ENCODE data around the gene PIAS4.

The PIAS4 gene

GRCh38 chr19:3968556-3969434, 38.7 kb upstream of the PIAS4 start (continued):
- TF ChIP-seq ZBTB21 (tag by site-specific recombination; IDR thresholded peaks at IDR 0.05): peak; percentile 72
- TF ChIP-seq ZNF555 (tag by site-specific recombination; conservative IDR thresholded peaks at IDR 0.05): no peak
- TF ChIP-seq ZBTB49 (tag by site-specific recombination; IDR thresholded peaks at IDR 0.05; ENCODE audit: low read depth): no peak
- no peak for TF ChIP-seq ZNF785 (tag by site-specific recombination; IDR thresholded peaks at IDR 0.05)
- no peak for TF ChIP-seq ZNF221 (tag by site-specific recombination; IDR thresholded peaks at IDR 0.05; ENCODE audit: borderline replicate concordance)
- TF ChIP-seq ZSCAN18 (tag by site-specific recombination; IDR thresholded peaks at IDR 0.05): no peak
- TF ChIP-seq ATF2 (tag by site-specific recombination; IDR thresholded peaks at IDR 0.05; ENCODE audit: low read depth): peak; percentile 94
- TF ChIP-seq ZFP37 (tag by site-specific recombination; IDR thresholded peaks at IDR 0.05): peak; percentile 39; the same call in 1 of the 2 replicates
- TF ChIP-seq KLF8 (tag by site-specific recombination; IDR thresholded peaks at IDR 0.05): peak; percentile 79
- peak; percentile 61; the same call in 1 of the 2 replicates for TF ChIP-seq ZNF394 (tag by site-specific recombination; IDR thresholded peaks at IDR 0.05; ENCODE audit: borderline replicate concordance)
- peak; percentile 88 for TF ChIP-seq SP2 (tag by site-specific recombination; IDR thresholded peaks at IDR 0.05)
- TF ChIP-seq SALL2 (tag by site-specific recombination; IDR thresholded peaks at IDR 0.05; ENCODE audit: borderline replicate concordance): no peak
- no peak for TF ChIP-seq ZSCAN23 (tag by site-specific recombination; IDR thresholded peaks at IDR 0.05)
- TF ChIP-seq ZFP41 (tag by site-specific recombination; IDR thresholded peaks at IDR 0.05; ENCODE audit: borderline replicate concordance): no peak
- no peak for TF ChIP-seq ZNF529 (tag by site-specific recombination; IDR thresholded peaks at IDR 0.05; ENCODE audit: insufficient replicate concordance)
- TF ChIP-seq GFI1B (tag by site-specific recombination; IDR thresholded peaks at IDR 0.05): no peak
- TF ChIP-seq REST (tag by site-specific recombination; IDR thresholded peaks at IDR 0.05): no peak
- TF ChIP-seq ZNF335 (tag by site-specific recombination; conservative IDR thresholded peaks at IDR 0.05): peak; percentile 89
- no peak; the same call in 1 of the 2 replicates for TF ChIP-seq FEZF1 (tag by site-specific recombination; IDR thresholded peaks at IDR 0.05)
- no peak for TF ChIP-seq ZNF146 (tag by site-specific recombination; IDR thresholded peaks at IDR 0.05)
- no peak for TF ChIP-seq ZNF670 (tag by site-specific recombination; IDR thresholded peaks at IDR 0.05; ENCODE audit: low read depth)
- TF ChIP-seq ZBTB7A (tag by site-specific recombination; IDR thresholded peaks at IDR 0.05; ENCODE audit: low read depth): no peak
- peak; percentile 28; the same call in 1 of the 2 replicates for TF ChIP-seq ZNF24 (tag by site-specific recombination; IDR thresholded peaks at IDR 0.05)
- no peak for TF ChIP-seq ZNF658 (tag by site-specific recombination; IDR thresholded peaks at IDR 0.05)
- TF ChIP-seq PATZ1 (tag by site-specific recombination; IDR thresholded peaks at IDR 0.05): peak; percentile 93
- TF ChIP-seq GLIS2 (tag by site-specific recombination; IDR thresholded peaks at IDR 0.05): peak; percentile 91
- TF ChIP-seq ZNF23 (tag by site-specific recombination; IDR thresholded peaks at IDR 0.05; ENCODE audit: borderline replicate concordance): no peak
- TF ChIP-seq BCL11B (tag by site-specific recombination; IDR thresholded peaks at IDR 0.05; ENCODE audit: low read depth): no peak
- no peak for TF ChIP-seq GLI2 (tag by site-specific recombination; IDR thresholded peaks at IDR 0.05; ENCODE audit: borderline replicate concordance, low read depth)

Measured in HEK293 (cell line).